PC-9 (cell line): ENCODE data around the gene PALLD.

Experiments used
- EZH2 ChIP-seq: fragments of 200-600 bp; sonication (generic); IDR thresholded peaks from 2 replicates; pipeline ENCODE4 v1.8.0; 2017; ENCODE audit warnings: antibody characterized with exemption, low read depth
- TF ChIP-seq, protein P1 (sequence below): fragments of 200-600 bp; sonication (generic); conservative IDR thresholded peaks from 2 replicates; pipeline ENCODE4 v1.6.1; 2017; ENCODE audit warnings: mixed run types, antibody characterized with exemption, mild to moderate bottlenecking, moderate library complexity

DNA sequence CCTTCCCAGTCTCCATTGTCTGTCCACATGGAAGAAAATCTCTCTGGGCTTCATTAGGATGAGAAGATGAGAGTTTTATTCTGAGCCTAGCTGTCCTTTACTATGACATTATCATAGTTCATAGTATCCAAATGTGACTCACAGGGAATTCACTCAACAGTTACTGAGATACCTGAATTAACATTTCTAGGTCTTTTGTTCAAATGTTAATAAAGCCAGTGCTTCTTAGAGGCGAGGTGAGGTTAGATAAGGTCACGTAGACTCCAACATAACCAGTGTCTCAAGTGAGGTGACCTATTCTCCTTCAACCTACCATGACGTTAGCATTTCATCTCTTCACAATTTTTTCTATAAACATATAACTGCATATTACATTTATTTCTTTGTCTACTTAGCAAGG is 67.2 kb downstream of the PALLD start:
- TF ChIP-seq, protein P1, sequence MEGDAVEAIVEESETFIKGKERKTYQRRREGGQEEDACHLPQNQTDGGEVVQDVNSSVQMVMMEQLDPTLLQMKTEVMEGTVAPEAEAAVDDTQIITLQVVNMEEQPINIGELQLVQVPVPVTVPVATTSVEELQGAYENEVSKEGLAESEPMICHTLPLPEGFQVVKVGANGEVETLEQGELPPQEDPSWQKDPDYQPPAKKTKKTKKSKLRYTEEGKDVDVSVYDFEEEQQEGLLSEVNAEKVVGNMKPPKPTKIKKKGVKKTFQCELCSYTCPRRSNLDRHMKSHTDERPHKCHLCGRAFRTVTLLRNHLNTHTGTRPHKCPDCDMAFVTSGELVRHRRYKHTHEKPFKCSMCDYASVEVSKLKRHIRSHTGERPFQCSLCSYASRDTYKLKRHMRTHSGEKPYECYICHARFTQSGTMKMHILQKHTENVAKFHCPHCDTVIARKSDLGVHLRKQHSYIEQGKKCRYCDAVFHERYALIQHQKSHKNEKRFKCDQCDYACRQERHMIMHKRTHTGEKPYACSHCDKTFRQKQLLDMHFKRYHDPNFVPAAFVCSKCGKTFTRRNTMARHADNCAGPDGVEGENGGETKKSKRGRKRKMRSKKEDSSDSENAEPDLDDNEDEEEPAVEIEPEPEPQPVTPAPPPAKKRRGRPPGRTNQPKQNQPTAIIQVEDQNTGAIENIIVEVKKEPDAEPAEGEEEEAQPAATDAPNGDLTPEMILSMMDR, result no peak
- TF ChIP-seq EZH2, result no peak
